Measurements from ENCODE around the gene FAM83F. TPM values are rescaled to one million over a fixed set of nuclear protein-coding genes. Genes with fewer than 3 reads are reported as not detected.
A peak's percentile ranks its signal among the peaks of the same experiment; 100 is the strongest.

Gene FAM83F
- polyA plus RNA-seq, 10 donors = 0.08 to 1.0 (median 0.15) TPM

DNA sequence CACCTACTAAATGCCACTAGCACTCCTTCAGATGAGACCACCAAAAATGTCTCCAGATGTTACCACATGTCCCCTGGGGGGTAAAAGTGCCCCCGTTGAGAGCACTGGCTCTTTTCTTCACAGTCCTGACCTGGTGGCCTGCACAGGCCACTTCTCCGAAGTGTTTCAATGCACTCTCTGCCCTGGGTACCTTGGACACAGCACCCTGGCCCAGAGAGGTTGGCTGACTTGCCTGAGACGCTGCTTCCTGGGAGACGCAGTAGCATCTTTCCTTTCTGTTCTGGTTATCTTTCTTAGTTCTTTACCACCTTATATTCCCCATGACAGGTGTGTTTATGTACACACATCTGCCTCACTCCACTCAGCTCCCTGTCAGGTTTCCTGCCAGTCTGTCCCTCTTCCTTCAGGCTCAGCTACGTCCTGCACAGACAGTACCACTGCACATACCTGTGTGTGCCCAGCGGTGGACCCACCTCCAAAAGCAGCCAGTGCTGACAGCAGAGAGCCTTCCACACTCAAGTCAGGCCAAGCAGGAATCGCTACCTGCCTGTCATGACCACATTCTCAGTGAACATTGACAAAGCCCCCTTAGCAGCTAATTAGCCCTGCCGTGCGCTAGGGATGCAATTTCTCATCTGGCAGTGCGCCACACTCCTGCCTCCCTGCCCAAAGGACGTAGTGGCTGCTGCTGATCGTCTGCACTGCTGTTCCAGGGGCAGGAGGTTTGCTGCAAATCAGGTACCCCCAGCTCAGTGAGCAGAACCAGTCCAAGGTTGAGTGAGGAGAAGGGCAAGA, 39.0 kb downstream of the FAM83F start:
- no peak for DNase-seq

DNA sequence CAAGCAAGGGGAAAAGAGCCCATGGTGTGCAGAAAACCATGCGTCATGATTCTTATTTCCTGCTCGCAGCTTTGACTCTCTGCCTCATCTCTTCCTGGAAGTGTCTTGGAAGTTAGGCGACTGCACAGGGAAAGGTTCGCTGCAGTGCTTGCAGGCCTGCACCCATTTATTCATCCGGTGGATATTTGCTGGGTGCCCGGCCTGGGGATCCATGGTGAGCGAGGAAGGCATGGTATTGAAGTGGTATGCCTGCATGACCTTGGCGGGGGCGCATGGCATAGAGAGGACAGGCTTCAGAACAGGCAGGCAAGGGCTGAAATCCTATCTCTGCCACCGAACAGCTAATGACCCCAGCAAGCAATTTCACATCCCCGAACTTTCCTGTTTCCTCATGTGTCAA, 40.6 kb downstream of the FAM83F start:
- DNase-seq = no peak

DNA sequence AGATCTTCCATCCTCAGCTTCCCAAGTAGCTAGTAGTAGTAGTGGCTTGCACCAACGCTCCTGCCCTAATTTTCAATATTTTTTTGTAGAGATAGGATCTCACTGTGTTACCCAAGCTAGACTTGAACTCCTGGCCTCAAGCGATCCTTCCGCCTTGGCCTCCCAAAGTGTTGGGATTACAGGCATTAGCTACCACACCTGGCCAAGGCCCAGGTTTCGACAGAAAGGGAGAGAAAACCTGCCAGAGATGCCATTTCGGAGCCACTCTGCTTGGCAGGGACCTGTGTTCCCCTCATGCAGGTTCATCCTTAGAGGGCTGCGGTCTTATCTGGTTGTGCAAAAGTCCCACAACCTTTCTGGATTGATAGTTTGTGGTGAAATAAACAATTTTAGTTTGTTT, 41.4 kb downstream of the FAM83F start:
- DNase-seq = no peak

DNA sequence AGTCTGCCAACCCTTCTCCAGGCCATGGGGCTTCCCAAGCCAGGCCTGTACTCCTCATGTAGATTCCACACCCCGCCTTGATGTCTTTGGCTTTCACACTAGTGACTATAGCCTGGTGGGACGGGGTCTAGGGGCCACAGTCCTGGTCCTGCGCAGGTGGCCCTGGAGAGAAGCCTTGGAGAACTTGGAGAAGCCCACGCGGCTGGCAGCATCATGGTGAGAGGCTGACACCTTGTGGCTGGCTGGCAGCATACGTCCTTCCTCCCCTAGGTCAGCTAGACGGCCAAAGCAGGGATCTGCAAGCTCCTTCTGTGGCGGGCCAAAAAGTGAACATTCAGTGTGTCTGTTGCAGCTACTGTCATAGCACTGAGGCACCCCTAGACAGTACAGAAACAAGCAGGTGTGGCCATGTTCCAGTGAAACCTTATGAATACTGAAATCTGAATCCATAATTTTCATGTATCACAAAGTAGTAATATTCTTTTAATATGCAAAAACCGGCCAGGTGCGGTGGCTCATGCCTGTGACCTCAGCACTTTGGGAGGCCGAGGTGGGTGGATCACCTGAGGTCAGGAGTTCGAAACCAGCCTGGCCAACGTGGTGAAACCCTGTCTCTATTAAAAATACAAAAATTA, 42.0 kb downstream of the FAM83F start:
- DNase-seq = peak; percentile 29 to 68 (median 39)

DNA sequence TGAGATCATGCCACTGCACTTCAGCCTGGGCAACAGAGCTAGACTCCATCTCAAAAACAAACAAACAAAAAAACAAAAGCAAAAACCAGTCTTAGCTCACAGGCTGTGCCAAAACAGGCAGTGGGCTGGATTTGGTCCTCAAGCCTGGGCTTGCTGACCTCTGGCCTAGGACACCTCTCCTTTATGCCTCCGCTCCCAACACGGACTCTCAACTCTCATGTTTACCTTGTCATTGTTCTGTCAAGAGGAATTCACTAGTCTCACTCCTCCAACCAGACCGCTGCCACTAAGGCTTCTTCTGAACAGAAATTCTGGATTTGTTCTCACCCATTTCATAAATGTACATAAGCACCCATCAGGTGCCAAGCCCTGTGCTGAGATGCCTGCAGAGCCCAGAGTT, 42.6 kb downstream of the FAM83F start:
- DNase-seq = no peak

DNA sequence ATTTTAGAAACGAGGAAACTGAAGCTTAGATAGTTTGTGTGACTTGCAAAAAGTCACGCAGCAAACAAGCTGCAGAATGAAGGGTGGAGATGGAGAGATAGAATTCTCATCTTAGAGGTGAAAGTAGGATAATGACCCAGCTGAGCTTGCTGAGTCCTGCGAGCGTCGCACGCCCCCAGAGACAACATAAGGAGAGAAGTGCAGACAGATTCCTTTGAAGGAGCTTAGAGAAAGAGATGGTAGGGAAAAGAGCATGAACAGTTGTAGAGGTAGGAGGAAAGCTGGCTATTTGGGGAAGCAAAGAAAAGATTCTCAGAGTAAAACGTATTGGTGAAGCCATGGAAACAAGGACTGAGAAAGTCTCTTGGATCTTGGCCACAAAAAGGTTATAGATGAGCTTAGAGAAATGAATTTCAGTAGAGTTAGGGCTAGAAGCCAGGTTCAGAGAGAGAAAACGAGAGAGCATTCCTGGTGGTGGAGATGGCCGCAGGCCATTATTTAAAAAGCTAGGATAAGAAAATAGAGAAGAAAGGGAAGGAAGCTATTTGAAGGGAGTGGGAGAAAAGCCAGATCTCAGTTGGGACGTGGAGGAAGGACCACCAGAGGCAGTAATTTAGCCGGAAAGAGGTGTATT, 44.8 kb downstream of the FAM83F start:
- peak; percentile 33 to 86 (median 58) for DNase-seq

DNA sequence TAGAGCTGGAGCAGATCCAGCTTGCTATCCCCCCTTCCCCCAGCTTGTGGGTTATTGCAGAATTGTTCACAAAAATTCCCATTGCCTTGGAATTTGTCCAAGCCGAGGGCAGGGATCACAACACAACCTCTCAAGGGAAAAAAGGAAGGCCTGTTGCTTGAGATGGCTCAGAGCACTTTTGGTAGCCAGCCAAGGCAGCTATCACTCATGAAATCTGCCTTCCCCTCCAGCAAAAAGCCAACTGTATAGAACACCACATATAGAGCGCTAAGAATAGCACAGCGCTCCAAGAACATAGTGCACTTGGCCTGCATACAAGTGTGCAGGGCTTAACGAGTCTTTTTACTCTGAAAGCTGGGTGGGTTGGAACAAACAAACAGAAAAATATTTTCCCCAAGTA, 46.2 kb downstream of the FAM83F start:
- peak; percentile 88 to 96 (median 88) for DNase-seq

DNA sequence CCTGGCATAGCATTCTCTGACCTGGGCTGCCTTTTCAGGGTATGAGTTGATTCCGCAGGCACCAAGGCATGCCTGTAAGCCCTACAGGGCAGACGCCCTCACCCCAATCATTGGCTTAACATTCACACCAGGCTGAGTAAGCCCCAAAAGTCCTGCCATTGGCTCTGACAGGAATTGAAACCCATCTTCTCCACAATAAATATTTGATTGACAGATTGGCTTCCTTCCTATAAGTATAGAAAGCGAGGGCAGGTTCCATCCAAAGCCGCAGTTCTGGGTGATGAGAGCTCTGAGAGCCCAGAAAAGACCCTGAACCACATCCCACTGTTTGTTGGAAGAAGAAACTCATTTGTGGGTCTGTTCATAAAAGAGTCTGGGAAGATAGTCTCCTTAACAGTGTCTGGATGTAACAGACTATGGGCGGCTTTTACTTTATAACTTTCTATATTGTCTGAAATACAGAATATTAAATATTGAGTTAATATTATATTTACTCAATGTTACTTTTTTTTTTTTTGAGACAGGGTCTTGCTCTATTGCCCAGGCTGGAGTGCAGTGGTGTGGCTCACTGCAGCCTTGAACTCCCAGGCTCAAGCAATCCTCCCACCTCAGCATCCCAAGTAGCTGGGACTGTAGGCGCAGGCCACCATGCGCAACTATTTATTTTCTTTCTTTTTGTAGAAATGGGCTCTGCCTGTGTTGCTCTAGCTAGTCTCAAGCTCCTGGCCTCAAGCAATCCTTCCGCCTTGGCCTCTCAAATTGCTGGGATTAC, 46.8 kb downstream of the FAM83F start:
- peak in 1 of 3 donors; percentile 4 for DNase-seq

DNA sequence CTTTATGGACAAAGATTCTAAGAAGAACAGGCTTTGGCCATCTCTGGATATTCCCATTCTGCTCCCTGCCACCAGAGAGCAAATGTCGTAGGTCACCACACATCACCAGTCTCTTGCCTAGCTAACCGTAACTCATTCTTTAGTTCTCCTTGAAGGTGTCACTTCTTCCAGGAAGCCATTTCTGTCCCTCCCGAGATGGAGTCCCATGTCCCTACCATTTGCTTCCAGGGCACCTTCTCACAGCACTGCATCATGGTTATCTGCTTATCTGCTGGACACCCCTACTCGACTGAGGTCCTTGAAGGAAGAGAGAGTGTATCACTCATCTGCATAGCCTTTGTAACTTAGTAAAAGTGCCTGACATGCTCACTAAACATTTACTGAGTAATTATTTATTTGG, 47.6 kb downstream of the FAM83F start:
- DNase-seq = no peak

DNA sequence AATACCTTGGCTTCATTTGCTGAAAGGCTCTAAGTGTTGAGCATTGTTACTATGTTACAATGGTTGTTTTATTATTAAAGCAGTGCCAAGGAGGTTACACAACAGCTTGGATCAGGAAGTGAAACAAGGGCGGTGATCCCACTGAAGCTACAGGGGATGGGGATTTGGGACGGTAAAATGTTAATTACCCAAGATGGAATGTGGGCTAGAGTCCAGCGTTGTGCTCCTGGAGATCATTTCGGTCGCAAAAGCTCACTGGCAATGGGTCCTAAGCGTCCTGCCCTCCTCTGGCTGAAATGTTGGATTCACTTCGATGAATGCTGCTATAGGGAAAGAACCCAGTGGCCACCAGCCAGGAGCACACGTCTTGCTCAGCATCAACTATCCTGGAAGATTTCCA, 48.3 kb downstream of the FAM83F start:
- peak; percentile 34 to 85 (median 75) for DNase-seq

DNA sequence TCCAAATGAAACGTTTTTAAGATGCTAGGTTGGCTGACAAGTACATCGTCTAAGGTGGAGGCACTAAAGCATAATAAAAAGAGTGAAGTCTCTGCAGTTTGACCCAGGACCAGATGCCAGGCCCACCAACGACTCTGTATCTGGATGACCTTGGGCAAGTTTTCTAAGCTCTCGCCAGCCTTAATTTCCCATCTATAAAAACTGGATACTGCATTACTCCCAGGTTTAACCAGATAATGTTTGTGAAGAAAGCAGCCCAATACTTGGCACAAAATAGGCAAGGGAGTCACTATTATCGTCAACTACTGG, 49.0 kb downstream of the FAM83F start:
- DNase-seq = no peak

DNA sequence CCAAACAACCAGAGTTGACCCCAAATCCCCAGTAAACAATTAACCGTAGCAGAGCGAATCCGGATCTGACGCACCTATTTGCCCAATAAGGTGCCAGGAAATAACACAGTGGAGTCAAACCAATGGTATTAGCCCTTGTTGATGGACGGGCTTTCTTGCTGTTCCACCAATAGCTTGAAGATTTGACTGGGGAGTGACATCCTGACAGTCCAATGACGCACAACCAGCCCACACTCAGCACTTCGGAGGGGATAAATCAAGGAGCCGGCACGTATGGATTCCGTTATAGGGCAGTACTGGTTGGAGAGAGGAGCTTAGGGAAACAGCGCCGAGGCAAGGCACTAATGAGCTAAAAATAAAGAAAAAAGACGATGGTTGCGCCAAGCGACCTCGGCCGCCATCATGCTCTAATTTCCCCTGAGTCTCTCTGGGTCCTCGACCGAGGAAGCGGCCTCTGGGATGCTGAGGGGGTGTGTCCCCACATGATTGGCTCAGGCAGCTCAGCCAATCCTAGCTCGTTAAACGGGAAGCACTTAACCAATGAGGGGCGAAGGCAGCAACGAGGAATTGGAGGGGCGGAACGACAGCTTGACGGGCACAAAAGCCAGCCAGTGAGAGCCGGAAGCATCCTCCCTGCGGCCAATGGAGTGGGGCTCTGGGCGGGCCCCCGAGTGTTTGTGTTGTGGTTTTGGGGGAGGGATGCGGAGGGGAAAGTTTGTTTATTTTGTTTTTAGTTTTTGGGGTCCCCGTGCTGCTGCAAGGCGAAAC, 49.5 kb downstream of the FAM83F start:
- peak; percentile 99 to 100 (median 99) for DNase-seq

DNA sequence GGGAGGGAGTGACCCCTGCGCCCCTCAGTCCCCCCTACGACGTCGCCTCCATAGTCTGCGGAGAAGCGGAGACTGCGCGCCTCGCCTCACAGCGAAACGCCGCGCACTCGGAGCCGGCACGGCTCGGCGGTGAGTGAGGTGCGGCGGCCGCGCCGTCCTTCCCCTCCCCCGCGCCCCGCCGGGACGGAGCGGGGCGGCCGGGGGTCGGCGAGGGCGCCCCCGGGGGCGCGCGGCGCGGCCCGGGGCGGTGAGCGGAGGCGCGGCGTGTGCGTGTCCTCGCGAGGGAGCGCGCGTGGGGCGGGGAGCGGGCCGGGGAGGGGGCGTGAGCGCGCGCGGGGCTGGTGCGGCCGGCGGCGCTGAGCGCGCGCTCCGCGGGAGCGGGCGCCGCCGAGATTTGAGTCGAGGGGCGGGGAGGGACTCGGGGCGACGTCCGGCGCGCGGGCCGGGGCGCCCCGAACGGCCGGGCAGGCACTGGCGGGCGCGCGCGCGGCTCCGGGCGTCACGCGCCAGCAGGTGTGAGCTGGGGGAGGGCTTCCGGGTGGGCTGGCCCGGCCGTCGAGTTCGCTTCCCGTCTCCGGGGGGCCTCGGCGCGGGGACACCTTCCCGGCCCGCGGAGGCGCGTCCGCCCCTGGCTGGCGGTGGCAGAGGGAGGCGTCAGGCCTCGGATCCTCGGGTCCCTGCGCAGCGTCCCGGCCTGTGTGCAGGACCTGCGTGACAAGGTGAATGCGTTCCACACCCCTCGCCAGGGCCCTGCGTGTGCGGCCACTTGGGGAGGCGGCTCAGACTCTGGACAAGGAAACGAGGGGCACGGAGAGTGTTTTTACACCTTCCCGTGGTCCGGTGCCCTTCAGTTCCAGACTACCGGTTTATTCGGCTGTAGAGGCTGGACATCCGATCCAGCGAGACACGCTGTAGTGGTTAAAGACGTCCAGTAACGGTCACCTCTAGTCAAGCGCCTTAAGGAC, 50.4 kb downstream of the FAM83F start:
- DNase-seq = peak; percentile 16 to 74 (median 55)

DNA sequence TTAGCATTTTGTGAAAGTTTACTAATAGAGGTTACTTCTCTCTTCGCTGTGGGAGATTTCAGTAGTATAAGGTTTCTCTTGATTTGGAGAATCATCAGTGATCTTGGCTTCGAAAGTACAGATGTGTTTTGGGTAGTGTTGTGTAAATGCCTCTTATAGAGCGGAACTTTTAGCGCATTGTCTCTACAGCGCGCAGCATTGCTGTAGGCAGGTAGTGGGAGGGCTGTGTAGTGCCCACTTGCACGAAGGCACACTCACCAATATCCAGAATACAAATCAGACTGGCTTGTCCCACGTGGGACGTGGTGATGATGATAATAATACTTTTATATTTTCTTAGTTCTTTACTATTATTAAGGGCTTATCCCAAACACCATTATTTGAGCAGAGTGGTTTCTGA, 51.4 kb downstream of the FAM83F start:
- DNase-seq = no peak

DNA sequence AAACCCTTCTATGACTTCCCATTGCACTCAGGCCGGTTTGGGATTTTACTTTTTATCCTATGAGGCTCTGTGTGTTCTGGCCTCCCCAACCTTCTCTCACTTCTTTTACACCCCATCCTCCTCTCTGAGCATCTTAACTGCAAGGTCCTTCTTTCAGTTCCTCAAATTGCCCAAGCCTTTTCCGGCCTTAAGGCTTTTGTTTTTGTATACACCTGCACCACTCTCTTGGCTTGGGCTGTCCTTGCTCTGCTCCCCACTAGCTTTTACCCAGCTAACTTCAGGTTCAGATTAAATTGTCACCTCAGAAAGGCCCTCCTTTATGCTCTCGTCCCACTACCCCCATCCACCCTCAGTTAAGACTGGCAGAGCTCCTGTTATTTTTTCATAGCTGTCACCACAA, 55.5 kb downstream of the FAM83F start:
- DNase-seq = no peak

DNA sequence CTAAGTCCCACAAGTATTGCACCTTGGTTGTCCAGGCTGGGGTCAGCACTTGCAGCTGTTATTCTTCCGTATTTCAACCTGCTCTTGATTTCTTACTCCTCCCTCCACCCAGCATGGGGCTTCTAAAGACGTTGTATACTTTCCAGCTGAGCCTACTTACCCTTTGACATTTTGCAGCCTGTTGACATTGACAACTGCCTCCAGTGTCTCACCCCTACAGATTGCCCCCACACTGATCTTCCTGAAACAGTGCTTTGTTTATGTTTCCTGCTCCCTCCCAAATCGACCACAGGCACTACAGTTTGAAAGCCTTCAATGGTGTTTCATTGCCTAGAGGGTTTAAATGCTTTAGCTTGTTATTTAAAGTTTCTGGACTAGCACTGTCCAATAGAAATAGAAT, 56.6 kb downstream of the FAM83F start:
- DNase-seq = no peak

DNA sequence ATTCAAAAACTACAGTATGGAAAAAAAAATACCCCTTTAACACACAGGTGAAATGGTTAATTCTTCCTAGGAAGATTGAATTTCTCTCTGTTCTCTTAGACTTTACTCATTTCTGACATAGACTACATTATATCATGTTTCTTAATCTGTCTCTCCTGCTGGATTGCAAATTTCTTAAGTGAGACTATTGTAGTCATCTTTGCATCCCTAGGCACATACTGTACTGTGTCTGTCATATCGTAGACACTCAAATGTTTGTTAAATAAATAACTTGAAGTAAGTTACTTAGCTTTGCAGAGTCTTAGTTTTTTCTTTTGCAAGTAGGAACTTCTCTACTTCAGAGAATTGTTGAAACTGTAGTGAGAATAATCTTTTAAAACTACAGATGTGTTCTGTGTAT, 58.7 kb downstream of the FAM83F start:
- DNase-seq = no peak

DNA sequence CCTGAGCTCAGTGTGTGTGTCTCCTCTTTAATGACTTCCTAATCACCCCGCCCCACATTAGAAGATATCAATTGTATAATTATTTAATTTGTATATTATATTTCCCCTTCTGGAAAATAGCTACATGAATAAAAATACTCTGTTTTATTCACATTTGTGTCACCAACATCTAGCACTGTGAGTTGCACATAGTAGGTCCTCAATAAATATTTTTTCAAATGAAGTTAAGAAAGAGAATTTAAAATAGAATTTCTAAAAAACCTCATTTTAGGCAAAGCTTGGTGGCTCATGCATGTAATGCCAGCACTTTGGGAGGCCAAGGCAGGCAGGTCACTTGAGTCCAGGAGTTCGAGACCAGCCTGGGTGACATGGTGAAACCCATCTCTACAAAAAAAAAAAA, 59.7 kb downstream of the FAM83F start:
- DNase-seq = no peak

DNA sequence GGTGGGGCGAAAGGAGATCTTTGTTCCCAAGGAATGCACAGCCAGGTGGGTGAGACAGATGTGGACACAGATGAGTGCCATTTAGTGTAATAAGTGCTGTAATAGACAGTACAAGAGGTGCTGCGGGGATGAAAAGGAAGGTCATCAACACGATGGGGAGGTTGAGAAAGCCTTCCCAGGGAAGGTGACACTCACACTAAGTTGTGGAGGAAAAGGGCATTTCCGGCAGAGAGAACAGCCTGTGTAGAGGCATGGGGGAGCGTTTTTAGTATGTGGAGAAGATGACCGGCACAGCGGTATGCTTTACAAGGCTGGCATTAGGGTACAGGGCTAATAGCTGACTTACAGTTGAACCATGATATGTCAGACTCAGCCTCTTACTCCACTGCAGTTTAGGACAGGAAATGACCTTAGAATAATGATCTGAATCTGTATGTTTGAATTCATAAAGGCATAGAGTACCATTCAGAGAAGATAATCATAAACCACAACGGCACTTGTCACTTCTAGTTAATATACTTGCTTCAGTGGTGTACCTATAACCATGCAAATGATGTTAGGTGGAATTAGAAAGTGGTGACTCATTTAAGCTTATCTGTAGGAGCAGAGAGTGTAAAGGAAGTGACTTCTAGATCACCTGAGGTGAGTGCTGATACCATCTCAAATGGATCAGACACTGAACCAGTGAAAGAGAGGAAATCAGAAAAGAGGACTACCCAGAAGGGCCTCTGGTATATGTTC, 60.6 kb downstream of the FAM83F start:
- DNase-seq = no peak

DNA sequence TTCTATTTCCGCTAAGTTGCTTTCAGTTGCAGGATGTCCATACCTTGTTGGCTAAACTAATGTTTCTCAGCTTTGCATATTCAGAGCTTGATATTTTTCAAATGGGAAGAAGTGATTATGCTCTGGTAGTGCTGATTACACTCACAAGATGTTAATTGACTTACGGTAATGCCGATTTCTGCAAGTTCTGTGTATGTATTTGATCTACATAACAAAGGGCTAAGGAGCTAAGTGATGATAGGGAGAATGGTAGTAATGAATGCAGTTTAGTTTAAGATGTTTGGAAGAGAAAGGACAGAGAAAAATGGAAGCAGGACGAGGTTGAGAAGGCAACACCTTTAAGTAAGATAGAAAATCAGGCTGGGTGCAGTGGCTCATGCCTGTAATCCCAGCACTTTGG, 61.4 kb downstream of the FAM83F start:
- no peak for DNase-seq

All from muscle of back (tissue), 11 donors.